NCI-H2171 (cell line): ENCODE results near the gene TOMM20.

ENCODE experiments used
- DNase-seq: peaks from one replicate; lab custom pipeline; 2025; lab: John Stamatoyannopoulos, UW

The TOMM20 gene

GRCh38 chr1:235063068-235063765, 65.4 kb downstream of the TOMM20 start:
- DNase-seq, result no peak

GRCh38 chr1:235060607-235061470, 67.8 kb downstream of the TOMM20 start:
- DNase-seq, result peak; percentile 26
